Chondrocyte (in vitro differentiated cells): Measurements from ENCODE around the gene MBD3L4. TPM values are rescaled to one million over a fixed set of nuclear protein-coding genes. Genes with fewer than 3 reads are reported as not detected.
"Not testable (repeated sequence)": the region's sequence is repeated elsewhere in the genome, so short reads cannot be mapped to it uniquely, and the experiment has no call there.

Experiments used
- DNase-seq: peaks from one replicate; pipeline ENCODE4 v3.0.0; 2021; ENCODE audit warnings: mixed read lengths, low spot score
- H3K27ac Mint-ChIP-seq: one replicate; pipeline ENCODE4 v1.8.0; 2021; ENCODE audit warnings: mild to moderate bottlenecking, moderate library complexity, mixed read lengths; ENCODE audit not compliant: unreplicated experiment
- H3K27me3 Mint-ChIP-seq: 2 replicates; pipeline ENCODE4 v1.8.0; 2021; ENCODE audit warnings: low read depth, mixed read lengths
- H3K36me3 Mint-ChIP-seq: 2 replicates; pipeline ENCODE4 v1.8.0; 2021; ENCODE audit warnings: low read depth, mixed read lengths
- H3K4me1 Mint-ChIP-seq: 2 replicates; pipeline ENCODE4 v1.8.0; 2021; ENCODE audit warnings: low read depth, mild to moderate bottlenecking, mixed read lengths
- H3K4me3 Mint-ChIP-seq: one replicate; pipeline ENCODE4 v1.8.0; 2021; ENCODE audit warnings: mild to moderate bottlenecking, moderate library complexity, mixed read lengths; ENCODE audit not compliant: unreplicated experiment
- H3K9me3 Mint-ChIP-seq: 2 replicates; pipeline ENCODE4 v1.8.0; 2021; ENCODE audit warnings: low read depth, mixed read lengths
- long read RNA-seq: library from polyadenylated mRNA; stranded (forward); transcript quantifications from one replicate; pipeline ENCODE4 v2.0.0, GENCODE V29; 2021
- total RNA-seq: library from RNA; stranded (reverse); gene quantifications from 3 replicates; pipeline ENCODE4 v1.2.1, GENCODE V29; 2021
- TF ChIP-seq, protein P1 (sequence below): fragments of 200-600 bp; sonication (generic); IDR thresholded peaks from 2 replicates; pipeline ENCODE4 v1.5.0; 2021; ENCODE audit warnings: antibody characterized with exemption, mild to moderate bottlenecking, moderate library complexity

The MBD3L4 gene
- not detected in 3 replicates for total RNA-seq
- long read RNA-seq = 0 reads

GRCh38 chr19:7040079-7040478, at the start of gene MBD3L4:
TSS of gene MBD3L4 (minus strand) at chr19:7040179. CDS start at chr19:7040144, 35 bp downstream.
- not testable (repeated sequence) for H3K4me3 Mint-ChIP-seq, H3K27me3 Mint-ChIP-seq, H3K36me3 Mint-ChIP-seq, DNase-seq, H3K27ac Mint-ChIP-seq, H3K9me3 Mint-ChIP-seq, H3K4me1 Mint-ChIP-seq

DNA sequence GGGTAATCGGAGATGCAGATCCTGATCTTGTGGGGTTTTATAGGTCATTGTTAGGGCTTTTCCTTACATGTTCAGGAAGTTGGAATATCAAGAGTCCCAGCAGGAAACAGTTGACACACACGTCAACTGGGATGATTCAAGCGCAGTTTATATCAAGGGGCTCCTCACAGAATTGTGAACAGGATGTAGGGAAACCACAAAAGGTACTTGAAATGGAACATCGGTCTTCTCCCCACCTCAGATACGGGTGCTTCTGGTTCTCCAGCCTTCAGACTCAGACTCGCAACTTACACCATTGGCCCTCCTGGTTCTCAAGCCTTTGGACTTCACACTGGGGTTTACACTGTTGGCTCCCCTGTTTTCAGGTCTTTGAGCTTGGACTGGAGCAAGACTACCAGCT, 49.0 kb upstream of the MBD3L4 start:
- H3K27me3 Mint-ChIP-seq = no peaks in the 10 kb centered on the region
- no peak overlapping the region for H3K4me3 Mint-ChIP-seq
- TF ChIP-seq, protein P1, sequence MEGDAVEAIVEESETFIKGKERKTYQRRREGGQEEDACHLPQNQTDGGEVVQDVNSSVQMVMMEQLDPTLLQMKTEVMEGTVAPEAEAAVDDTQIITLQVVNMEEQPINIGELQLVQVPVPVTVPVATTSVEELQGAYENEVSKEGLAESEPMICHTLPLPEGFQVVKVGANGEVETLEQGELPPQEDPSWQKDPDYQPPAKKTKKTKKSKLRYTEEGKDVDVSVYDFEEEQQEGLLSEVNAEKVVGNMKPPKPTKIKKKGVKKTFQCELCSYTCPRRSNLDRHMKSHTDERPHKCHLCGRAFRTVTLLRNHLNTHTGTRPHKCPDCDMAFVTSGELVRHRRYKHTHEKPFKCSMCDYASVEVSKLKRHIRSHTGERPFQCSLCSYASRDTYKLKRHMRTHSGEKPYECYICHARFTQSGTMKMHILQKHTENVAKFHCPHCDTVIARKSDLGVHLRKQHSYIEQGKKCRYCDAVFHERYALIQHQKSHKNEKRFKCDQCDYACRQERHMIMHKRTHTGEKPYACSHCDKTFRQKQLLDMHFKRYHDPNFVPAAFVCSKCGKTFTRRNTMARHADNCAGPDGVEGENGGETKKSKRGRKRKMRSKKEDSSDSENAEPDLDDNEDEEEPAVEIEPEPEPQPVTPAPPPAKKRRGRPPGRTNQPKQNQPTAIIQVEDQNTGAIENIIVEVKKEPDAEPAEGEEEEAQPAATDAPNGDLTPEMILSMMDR = no peak
- peaks cover 26% of the 10 kb centered on the region for H3K36me3 Mint-ChIP-seq
- H3K27ac Mint-ChIP-seq = no peak overlapping the region
- DNase-seq = no peak
- peaks cover 45% of the 10 kb centered on the region for H3K9me3 Mint-ChIP-seq
- no peaks in the 10 kb centered on the region for H3K4me1 Mint-ChIP-seq

- Mint-ChIP-seq H3K4me1 (no peaks in the 10 kb centered on the region), H3K36me3 (peaks cover 71% of the 10 kb centered on the region)
Observed at GRCh38 chr19:7083076-7083956, 43.3 kb upstream of the MBD3L4 start.

GRCh38 chr19:7078008-7078407, 38.0 kb upstream of the MBD3L4 start:
- no peaks in the 10 kb centered on the region for H3K27me3 Mint-ChIP-seq
- H3K9me3 Mint-ChIP-seq = peaks cover 52% of the 10 kb centered on the region
- H3K27ac Mint-ChIP-seq = no peak overlapping the region

More at GRCh38 chr19:7083076-7083956, 43.3 kb upstream of the MBD3L4 start:
- TF ChIP-seq, protein P1 = no peak
- no peak for DNase-seq
- peaks cover 57% of the 10 kb centered on the region for H3K9me3 Mint-ChIP-seq
- H3K27ac Mint-ChIP-seq = no peak overlapping the region
- H3K4me3 Mint-ChIP-seq = no peak overlapping the region
- H3K27me3 Mint-ChIP-seq = no peaks in the 10 kb centered on the region

GRCh38 chr19:7076151-7076550, 36.2 kb upstream of the MBD3L4 start:
- TF ChIP-seq, protein P1 = no peak
- Mint-ChIP-seq H3K4me1 (peaks cover 3% of the 10 kb centered on the region), H3K4me3 (no peak overlapping the region), H3K27me3 (no peaks in the 10 kb centered on the region), H3K36me3 (peaks cover 76% of the 10 kb centered on the region), H3K9me3 (peaks cover 37% of the 10 kb centered on the region), H3K27ac (no peak overlapping the region)
- DNase-seq = no peak

More at GRCh38 chr19:7078008-7078407, 38.0 kb upstream of the MBD3L4 start:
- Mint-ChIP-seq H3K4me1 (no peaks in the 10 kb centered on the region), H3K4me3 (no peak overlapping the region), H3K36me3 (peaks cover 84% of the 10 kb centered on the region)
- no peak for DNase-seq
- TF ChIP-seq, protein P1 = no peak
